Left lung (tissue), 10 donors: ENCODE results near the gene CYSLTR1. TPM values are rescaled to one million over a fixed set of nuclear protein-coding genes. Genes with fewer than 3 reads are reported as not detected.

ENCODE experiments used
- ATAC-seq: fragments of 200-7000 bp; cut with Tn5 transposase; one replicate; pipeline ENCODE4 v1.9.1; 2020; ENCODE audit warnings: moderate library complexity
- DNase-seq, 4 donors: peaks; one replicate each; pipeline ENCODE4 v3.0.0-alpha.2; 2013 to 2020
- H3K27ac ChIP-seq, 2 donors: fragments of 200-600 bp; sonication (generic) in 1 of 2; one replicate each; pipeline versions ENCODE4 v1.5.0 to v1.8.0; 2020 to 2021
- H3K27me3 ChIP-seq, 2 donors: fragments of 200-600 bp; sonication (generic) in 1 of 2; one replicate each; pipeline versions ENCODE4 v1.5.0 to v1.8.0; 2020 to 2021
- H3K36me3 ChIP-seq, 2 donors: fragments of 200-600 bp; sonication (generic) in 1 of 2; one replicate each; pipeline versions ENCODE4 v1.5.0 to v1.8.0; 2020 to 2021
- H3K4me1 ChIP-seq, 2 donors: fragments of 200-600 bp; one replicate each; pipeline ENCODE4 v1.8.0; 2021
- H3K4me3 ChIP-seq, 2 donors: fragments of 200-600 bp; sonication (generic) in 1 of 2; one replicate each; pipeline versions ENCODE4 v1.5.0 to v1.8.0; 2020 to 2021; ENCODE audit warnings: mild to moderate bottlenecking in 1 of 2
- H3K9me3 ChIP-seq, 2 donors: fragments of 200-600 bp; sonication (generic) in 1 of 2; one replicate each; pipeline versions ENCODE4 v1.5.0 to v1.8.0; 2020 to 2021
- intact Hi-C, 2 donors: fragments of 100-400 bp; cut with DNase I; formaldehyde crosslinking; loops; one replicate each; pipeline versions ENCODE4 v1.11.2 to v1.14.2; 2022
- polyA plus RNA-seq, 6 donors: library from polyadenylated mRNA; unstranded; fragments of 120-200 nt; gene quantifications; one replicate each; pipeline ENCODE4 v1.2.1, GENCODE V29; 2013; ENCODE audit not compliant: insufficient read length in 6 of 6
- total RNA-seq, 2 donors: library from RNA; stranded (reverse); fragmentation: NEBNext Ultra II Directional; extraction: Animal tissue kit (Norgen Biotek cat#: 25700); gene quantifications; one replicate each; pipeline ENCODE4 v1.2.1, GENCODE V29; 2021
- TF ChIP-seq, protein P1 (sequence below), 2 donors: fragments of 200-600 bp; sonication (generic) in 1 of 2; IDR thresholded peaks; one replicate each; pipeline versions ENCODE4 v1.5.0 to v1.8.0; 2021; ENCODE audit warnings: antibody characterized with exemption in 2 of 2
- donor health status: DM: no; HTN: yes; CAD: no.
- donor health status: DM: no; HTN: no; CAD: no.

The CYSLTR1 gene
- total and polyA plus RNA-seq, 8 donors = 1.4 to 5.8 (median 2.1) TPM

DNA sequence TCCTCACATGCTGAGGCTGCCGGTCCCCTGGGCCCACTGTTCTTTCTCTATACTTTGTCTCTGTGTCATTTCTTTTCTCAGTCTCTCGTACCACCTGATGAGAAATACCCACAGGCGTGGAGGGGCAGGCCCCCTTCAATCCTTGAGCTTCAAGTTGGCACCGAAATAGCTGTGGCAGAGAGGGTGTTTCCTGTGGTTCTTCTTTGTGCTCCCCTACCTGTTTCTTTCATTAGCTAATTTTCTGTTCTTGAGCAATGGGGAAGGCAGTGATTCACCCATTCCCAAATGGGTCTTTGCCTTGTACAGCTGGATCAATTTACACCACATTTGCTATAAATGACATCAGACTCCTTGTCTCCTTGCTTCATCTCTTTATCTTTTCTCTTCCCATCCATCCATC, 2.1 kb upstream of the CYSLTR1 start:
- ATAC-seq (no peak), DNase-seq (no peak)
- no peaks in the 10 kb centered on the region for H3K9me3 ChIP-seq
- H3K4me1 ChIP-seq = no peaks in the 10 kb centered on the region
- no peaks in the 10 kb centered on the region for H3K27me3 ChIP-seq
- no peak overlapping the region for H3K4me3 ChIP-seq
- no peaks in the 10 kb centered on the region for H3K36me3 ChIP-seq
- TF ChIP-seq, protein P1, sequence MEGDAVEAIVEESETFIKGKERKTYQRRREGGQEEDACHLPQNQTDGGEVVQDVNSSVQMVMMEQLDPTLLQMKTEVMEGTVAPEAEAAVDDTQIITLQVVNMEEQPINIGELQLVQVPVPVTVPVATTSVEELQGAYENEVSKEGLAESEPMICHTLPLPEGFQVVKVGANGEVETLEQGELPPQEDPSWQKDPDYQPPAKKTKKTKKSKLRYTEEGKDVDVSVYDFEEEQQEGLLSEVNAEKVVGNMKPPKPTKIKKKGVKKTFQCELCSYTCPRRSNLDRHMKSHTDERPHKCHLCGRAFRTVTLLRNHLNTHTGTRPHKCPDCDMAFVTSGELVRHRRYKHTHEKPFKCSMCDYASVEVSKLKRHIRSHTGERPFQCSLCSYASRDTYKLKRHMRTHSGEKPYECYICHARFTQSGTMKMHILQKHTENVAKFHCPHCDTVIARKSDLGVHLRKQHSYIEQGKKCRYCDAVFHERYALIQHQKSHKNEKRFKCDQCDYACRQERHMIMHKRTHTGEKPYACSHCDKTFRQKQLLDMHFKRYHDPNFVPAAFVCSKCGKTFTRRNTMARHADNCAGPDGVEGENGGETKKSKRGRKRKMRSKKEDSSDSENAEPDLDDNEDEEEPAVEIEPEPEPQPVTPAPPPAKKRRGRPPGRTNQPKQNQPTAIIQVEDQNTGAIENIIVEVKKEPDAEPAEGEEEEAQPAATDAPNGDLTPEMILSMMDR (IDR thresholded peaks at IDR 0.05) = no peak
- intact Hi-C loops = no loop called here
- H3K27ac ChIP-seq = no peak overlapping the region

DNA sequence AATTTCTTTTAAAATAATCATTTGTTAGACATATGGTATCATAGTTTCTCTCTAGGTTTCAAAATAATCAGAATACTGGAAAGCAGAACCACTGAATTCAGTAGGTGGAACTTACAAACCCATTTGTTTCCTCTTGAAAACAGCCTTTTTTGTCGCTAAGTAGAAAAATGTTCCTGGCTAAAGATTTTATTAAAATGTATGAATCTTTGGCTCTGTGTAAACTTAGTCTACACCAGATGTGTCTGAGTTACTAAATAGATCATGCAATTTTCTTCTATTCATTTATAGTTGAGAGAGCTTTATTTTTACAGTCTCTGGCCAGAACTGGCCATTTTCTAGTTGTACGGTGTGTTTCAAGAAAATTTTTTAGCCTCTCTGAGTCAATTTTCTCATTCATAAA, 1.0 kb downstream of the CYSLTR1 start:
- DNase-seq = no peak
- no peaks in the 10 kb centered on the region for H3K27me3 ChIP-seq
- ATAC-seq = no peak
- peak overlapping the region in 1 of 2 donors; percentile 37 for H3K4me3 ChIP-seq
- peak overlapping the region in 1 of 2 donors; percentile 77 for H3K27ac ChIP-seq
- no peaks in the 10 kb centered on the region for H3K36me3 ChIP-seq
- peaks cover 0 to 17% of the 10 kb centered on the region in 2 donors for H3K4me1 ChIP-seq
- no peaks in the 10 kb centered on the region for H3K9me3 ChIP-seq
- TF ChIP-seq, protein P1 (IDR thresholded peaks at IDR 0.05) = no peak
- intact Hi-C loops = no loop called here

DNA sequence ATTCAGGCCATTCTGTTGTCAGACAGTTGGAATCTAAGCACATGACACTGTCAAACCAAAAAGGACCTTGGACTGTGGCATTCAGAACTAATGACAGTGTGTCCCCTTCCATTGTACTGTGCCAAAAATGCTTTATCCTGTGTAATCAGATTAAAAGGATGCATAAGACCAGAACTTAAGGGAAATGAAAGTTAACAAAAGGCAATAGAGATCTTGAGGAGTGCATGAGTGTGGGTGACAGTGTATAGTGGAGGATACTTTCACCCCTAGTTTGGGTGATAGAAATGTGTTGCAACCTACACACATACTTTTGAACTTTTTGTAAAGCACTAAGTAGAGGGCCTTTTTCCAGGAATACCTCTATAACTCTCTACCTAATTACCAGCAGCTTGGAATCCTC, 4.5 kb downstream of the CYSLTR1 start:
- peaks cover 0 to 20% of the 10 kb centered on the region in 2 donors for H3K4me1 ChIP-seq
- no peak for ATAC-seq
- H3K27me3 ChIP-seq = no peaks in the 10 kb centered on the region
- H3K9me3 ChIP-seq = no peaks in the 10 kb centered on the region
- no peaks in the 10 kb centered on the region for H3K36me3 ChIP-seq
- H3K27ac ChIP-seq = peak overlapping the region in 1 of 2 donors; percentile 13
- H3K4me3 ChIP-seq = no peak overlapping the region
- intact Hi-C loops = no loop called here
- TF ChIP-seq, protein P1 (IDR thresholded peaks at IDR 0.05) = no peak
- no peak for DNase-seq

DNA sequence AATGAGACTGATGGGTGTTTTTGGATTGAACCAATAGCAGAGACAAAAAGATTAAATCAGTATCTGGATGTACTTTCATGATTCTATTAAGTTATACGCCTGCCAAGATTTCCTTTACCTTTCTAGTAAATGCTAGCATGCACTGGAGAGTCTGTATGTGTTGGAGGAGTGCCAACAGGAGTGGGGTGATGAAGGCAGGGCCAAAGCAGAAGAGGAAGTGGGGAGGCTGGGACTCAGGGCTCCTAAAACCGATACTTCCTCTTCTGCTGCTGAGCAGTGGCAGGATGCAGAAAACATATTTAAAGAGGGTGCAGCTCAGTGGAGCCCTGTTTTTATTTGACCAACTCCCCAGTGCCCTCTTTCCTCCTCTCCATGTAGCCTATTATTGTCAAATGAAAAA, 5.6 kb downstream of the CYSLTR1 start:
- Histone ChIP-seq H3K4me1 (peaks cover 0 to 20% of the 10 kb centered on the region in 2 donors), H3K36me3 (no peaks in the 10 kb centered on the region), H3K27me3 (no peaks in the 10 kb centered on the region), H3K4me3 (no peak overlapping the region), H3K9me3 (no peaks in the 10 kb centered on the region), H3K27ac (peak overlapping the region in 1 of 2 donors; percentile 48)
- ATAC-seq (peak; percentile 72), DNase-seq (peak in 2 of 4 donors; percentile 19 to 47)
- TF ChIP-seq, protein P1 (IDR thresholded peaks at IDR 0.05) = no peak
- intact Hi-C loops = no loop called here

- TF ChIP-seq, protein P1 (IDR thresholded peaks at IDR 0.05) = no peak
- no peak for ATAC-seq
Observed at GRCh38 chrX:78316265-78316664, 11.1 kb downstream of the CYSLTR1 start.

More at GRCh38 chrX:78316265-78316664, 11.1 kb downstream of the CYSLTR1 start:
- Histone ChIP-seq H3K4me3 (no peak overlapping the region), H3K4me1 (peaks cover 0 to 2% of the 10 kb centered on the region in 2 donors), H3K9me3 (no peaks in the 10 kb centered on the region), H3K27ac (no peak overlapping the region), H3K27me3 (no peaks in the 10 kb centered on the region), H3K36me3 (no peaks in the 10 kb centered on the region)
- intact Hi-C loops = no loop called here
- no peak for DNase-seq
